Parathyroid adenoma (tissue), 2 donors: ENCODE results near the gene PTRHD1.

Source experiments
- H2AFZ ChIP-seq: fragments of 300-600 bp; sonication (generic); one replicate; pipeline ENCODE4 v1.7.0; 2017; ENCODE audit warnings: antibody characterized with exemption, mild to moderate bottlenecking
- H3K27ac ChIP-seq: fragments of 300-600 bp; sonication (generic); one replicate; pipeline ENCODE4 v1.7.0; 2017
- H3K27me3 ChIP-seq: fragments of 300-600 bp; sonication (generic); one replicate; pipeline ENCODE4 v1.7.0; 2017; ENCODE audit warnings: low read length; ENCODE audit not compliant: control insufficient read depth, insufficient read depth
- H3K36me3 ChIP-seq: fragments of 300-600 bp; sonication (generic); one replicate; pipeline ENCODE4 v1.7.0; 2017; ENCODE audit warnings: low read length; ENCODE audit not compliant: control insufficient read depth, insufficient read depth
- H3K4me1 ChIP-seq: fragments of 300-600 bp; sonication (generic); one replicate; pipeline ENCODE4 v1.7.0; 2017; ENCODE audit warnings: control low read depth
- H3K4me2 ChIP-seq: fragments of 300-600 bp; sonication (generic); one replicate; pipeline ENCODE4 v1.7.0; 2017; ENCODE audit warnings: low read length
- H3K4me3 ChIP-seq: fragments of 300-600 bp; sonication (generic); one replicate; pipeline ENCODE4 v1.7.0; 2017; ENCODE audit warnings: low read depth, low read length
- H3K79me2 ChIP-seq: fragments of 300-600 bp; sonication (generic); one replicate; pipeline ENCODE4 v1.7.0; 2017; ENCODE audit warnings: control low read depth
- H3K9ac ChIP-seq: fragments of 300-600 bp; sonication (generic); one replicate; pipeline ENCODE4 v1.7.0; 2017; ENCODE audit warnings: mild to moderate bottlenecking
- H3K9me3 ChIP-seq: fragments of 300-600 bp; sonication (generic); one replicate; pipeline ENCODE4 v1.7.0; 2017; ENCODE audit warnings: low read length; ENCODE audit not compliant: control insufficient read depth
- TF ChIP-seq, protein P1 (sequence below): fragments of 300-600 bp; sonication (generic); IDR thresholded peaks from one replicate; pipeline ENCODE4 v1.7.0; 2017; ENCODE audit warnings: antibody characterized with exemption, mild to moderate bottlenecking
- donor health status: primary hyperparathyroidism.

Gene PTRHD1

DNA sequence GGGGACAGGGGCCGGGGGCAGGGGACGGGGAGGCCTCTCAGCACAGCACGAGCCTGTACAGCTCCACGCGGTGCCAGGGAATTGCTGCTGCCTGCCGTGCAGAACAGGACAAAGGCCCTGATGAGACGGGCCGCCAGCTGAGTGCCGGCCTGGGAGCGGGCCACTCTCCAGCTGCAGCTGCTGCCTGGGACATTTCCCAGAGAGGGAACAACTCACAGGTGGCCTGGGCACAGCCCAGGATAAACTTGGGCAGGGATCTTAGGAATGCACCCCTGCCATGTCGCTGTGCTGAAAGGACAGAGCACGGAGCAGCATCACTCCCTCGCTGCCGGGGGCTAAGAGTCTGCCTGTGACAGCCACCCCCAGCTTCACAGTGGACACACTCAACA lies 38.9 kb upstream of the PTRHD1 start:
- Histone ChIP-seq H3K4me1 (peaks cover 12% of the 10 kb centered on the region), H3K9ac (no peak overlapping the region), H2AFZ (no peak overlapping the region), H3K4me2 (no peak overlapping the region), H3K27ac (no peak overlapping the region), H3K4me3 (no peak overlapping the region), H3K27me3 (no peaks in the 10 kb centered on the region), H3K79me2 (no peaks in the 10 kb centered on the region), H3K9me3 (no peaks in the 10 kb centered on the region), H3K36me3 (no peaks in the 10 kb centered on the region)
- TF ChIP-seq, protein P1, sequence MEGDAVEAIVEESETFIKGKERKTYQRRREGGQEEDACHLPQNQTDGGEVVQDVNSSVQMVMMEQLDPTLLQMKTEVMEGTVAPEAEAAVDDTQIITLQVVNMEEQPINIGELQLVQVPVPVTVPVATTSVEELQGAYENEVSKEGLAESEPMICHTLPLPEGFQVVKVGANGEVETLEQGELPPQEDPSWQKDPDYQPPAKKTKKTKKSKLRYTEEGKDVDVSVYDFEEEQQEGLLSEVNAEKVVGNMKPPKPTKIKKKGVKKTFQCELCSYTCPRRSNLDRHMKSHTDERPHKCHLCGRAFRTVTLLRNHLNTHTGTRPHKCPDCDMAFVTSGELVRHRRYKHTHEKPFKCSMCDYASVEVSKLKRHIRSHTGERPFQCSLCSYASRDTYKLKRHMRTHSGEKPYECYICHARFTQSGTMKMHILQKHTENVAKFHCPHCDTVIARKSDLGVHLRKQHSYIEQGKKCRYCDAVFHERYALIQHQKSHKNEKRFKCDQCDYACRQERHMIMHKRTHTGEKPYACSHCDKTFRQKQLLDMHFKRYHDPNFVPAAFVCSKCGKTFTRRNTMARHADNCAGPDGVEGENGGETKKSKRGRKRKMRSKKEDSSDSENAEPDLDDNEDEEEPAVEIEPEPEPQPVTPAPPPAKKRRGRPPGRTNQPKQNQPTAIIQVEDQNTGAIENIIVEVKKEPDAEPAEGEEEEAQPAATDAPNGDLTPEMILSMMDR = no peak

DNA sequence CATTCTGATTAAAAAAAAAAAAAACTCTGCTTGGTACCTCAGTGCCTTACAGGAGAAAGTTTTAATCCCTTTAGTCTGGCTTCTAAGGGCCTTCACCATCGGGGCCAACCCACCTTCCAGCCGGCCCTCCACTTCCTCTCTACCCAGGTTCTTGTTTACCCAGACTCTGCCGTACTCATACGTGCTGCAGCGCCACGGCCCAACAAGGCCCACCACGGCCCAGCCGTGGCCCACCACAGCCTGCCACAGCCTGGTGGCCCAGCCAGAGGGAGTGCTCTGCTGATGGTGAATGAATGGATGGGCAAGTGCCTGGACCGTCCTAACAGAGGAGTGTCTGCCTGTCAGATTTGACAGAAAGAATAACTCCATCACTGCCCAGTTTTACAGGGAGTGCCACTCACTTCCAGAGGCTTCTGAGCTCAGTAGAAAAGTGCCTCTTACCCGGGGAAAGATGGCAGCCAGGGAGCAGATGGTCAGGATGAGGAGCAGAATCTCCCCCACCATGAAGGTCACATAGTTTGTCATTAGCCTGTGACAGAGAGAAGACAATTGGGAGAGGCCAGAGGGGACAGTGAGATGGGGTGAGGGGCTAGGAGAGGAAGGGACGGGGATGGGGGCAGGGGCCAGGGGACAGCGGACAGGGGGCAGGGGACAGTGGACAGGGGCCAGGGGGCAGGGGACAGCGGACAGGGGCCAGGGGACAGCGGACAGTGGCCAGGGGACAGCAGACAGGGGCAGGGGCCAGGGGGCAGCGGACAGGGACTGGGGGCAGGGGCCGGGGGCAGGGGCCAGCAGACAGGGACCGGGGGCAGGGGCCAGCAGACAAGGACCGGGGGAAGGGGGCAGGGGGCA lies 38.3 kb upstream of the PTRHD1 start:
- no peak overlapping the region for H3K27ac ChIP-seq

GRCh38 chr2:24830786-24831185 lies 37.6 kb upstream of the PTRHD1 start:
- no peak overlapping the region for H3K9ac ChIP-seq

More for the DNA sequence above, 38.3 kb upstream of the PTRHD1 start:
- H3K9ac ChIP-seq = no peak overlapping the region
- H3K4me1 ChIP-seq = peaks cover 15% of the 10 kb centered on the region
- no peak overlapping the region for H3K4me3 ChIP-seq
- TF ChIP-seq, protein P1 = no peak
- no peak overlapping the region for H2AFZ ChIP-seq
- no peaks in the 10 kb centered on the region for H3K27me3 ChIP-seq
- H3K79me2 ChIP-seq = no peaks in the 10 kb centered on the region
- no peak overlapping the region for H3K4me2 ChIP-seq
- H3K36me3 ChIP-seq = no peaks in the 10 kb centered on the region
- H3K9me3 ChIP-seq = no peaks in the 10 kb centered on the region

DNA sequence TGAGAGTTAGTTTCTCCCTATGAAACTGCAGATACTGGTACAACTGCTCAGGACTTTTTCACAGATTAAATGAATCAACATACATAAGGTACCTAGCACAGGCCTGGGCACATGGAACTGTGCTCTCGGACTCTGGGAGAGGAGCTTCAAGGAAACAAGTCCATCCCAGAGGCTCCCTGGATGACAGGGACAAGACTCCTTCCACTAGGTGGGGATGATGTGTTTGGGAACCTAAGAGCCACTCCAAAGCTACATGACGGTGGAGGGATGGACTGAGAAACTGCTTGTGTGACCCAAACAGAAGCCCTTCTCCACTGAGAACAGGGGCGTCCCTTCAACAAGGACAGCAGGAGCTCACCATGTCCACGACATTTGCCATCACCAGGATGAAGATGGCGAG lies 37.2 kb upstream of the PTRHD1 start:
- H3K9me3 ChIP-seq = no peaks in the 10 kb centered on the region
- no peaks in the 10 kb centered on the region for H3K36me3 ChIP-seq
- no peak overlapping the region for H3K27ac ChIP-seq
- H3K27me3 ChIP-seq = no peaks in the 10 kb centered on the region
- H3K9ac ChIP-seq = no peak overlapping the region
- H3K79me2 ChIP-seq = no peaks in the 10 kb centered on the region
- H3K4me1 ChIP-seq = peaks cover 15% of the 10 kb centered on the region
- TF ChIP-seq, protein P1 = no peak
- H3K4me3 ChIP-seq = no peak overlapping the region
- no peak overlapping the region for H3K4me2 ChIP-seq
- H2AFZ ChIP-seq = no peak overlapping the region

More at GRCh38 chr2:24830786-24831185, 37.6 kb upstream of the PTRHD1 start:
- Histone ChIP-seq H3K36me3 (no peaks in the 10 kb centered on the region), H3K4me1 (peaks cover 15% of the 10 kb centered on the region), H2AFZ (no peak overlapping the region), H3K9me3 (no peaks in the 10 kb centered on the region), H3K4me2 (no peak overlapping the region), H3K27me3 (no peaks in the 10 kb centered on the region), H3K27ac (no peak overlapping the region), H3K79me2 (no peaks in the 10 kb centered on the region), H3K4me3 (no peak overlapping the region)
- TF ChIP-seq, protein P1 = no peak
